Ishikawa (cell line): ENCODE data around the gene SOX15.

ENCODE experiments used
- CEBPB ChIP-seq: IDR thresholded peaks from 2 replicates; pipeline ENCODE4 v1.6.1; 2012
- CREB1 ChIP-seq: IDR thresholded peaks from 2 replicates; pipeline ENCODE4 v1.6.1; 2012; ENCODE audit warnings: low read depth
- EGR1 ChIP-seq: IDR thresholded peaks from 2 replicates; pipeline ENCODE4 v1.6.1; 2012
- EP300 ChIP-seq: IDR thresholded peaks from 2 replicates; pipeline ENCODE4 v1.6.1; 2012; ENCODE audit warnings: borderline replicate concordance
- FOXM1 ChIP-seq: IDR thresholded peaks from 2 replicates; pipeline ENCODE4 v1.6.1; 2012; ENCODE audit warnings: low read depth, borderline replicate concordance
- MAX ChIP-seq: IDR thresholded peaks from 2 replicates; pipeline ENCODE4 v1.6.1; 2012
- NFIC ChIP-seq: IDR thresholded peaks from 2 replicates; pipeline ENCODE4 v1.6.1; 2012
- RAD21 ChIP-seq: IDR thresholded peaks from 2 replicates; pipeline ENCODE4 v1.6.1; 2012; ENCODE audit warnings: low read depth
- REST ChIP-seq: IDR thresholded peaks from 2 replicates; pipeline ENCODE4 v1.6.1; 2012; ENCODE audit warnings: low read depth, mild to moderate bottlenecking
- TAF1 ChIP-seq: IDR thresholded peaks from 2 replicates; pipeline ENCODE4 v1.6.1; 2012; ENCODE audit warnings: low read depth, mild to moderate bottlenecking
- TCF12 ChIP-seq: IDR thresholded peaks from 2 replicates; pipeline ENCODE4 v1.6.1; 2012; ENCODE audit warnings: low read depth
- TEAD4 ChIP-seq: IDR thresholded peaks from 2 replicates; pipeline ENCODE4 v1.6.1; 2012
- YY1 ChIP-seq: IDR thresholded peaks from 2 replicates; pipeline ENCODE4 v1.6.1; 2012; ENCODE audit warnings: low read depth
- ZBTB7A ChIP-seq: IDR thresholded peaks from 2 replicates; pipeline ENCODE4 v1.6.1; 2012; ENCODE audit warnings: low read depth
- TF ChIP-seq, protein P1 (sequence below): IDR thresholded peaks from 2 replicates; pipeline ENCODE4 v1.6.1; 2012

The SOX15 gene

DNA sequence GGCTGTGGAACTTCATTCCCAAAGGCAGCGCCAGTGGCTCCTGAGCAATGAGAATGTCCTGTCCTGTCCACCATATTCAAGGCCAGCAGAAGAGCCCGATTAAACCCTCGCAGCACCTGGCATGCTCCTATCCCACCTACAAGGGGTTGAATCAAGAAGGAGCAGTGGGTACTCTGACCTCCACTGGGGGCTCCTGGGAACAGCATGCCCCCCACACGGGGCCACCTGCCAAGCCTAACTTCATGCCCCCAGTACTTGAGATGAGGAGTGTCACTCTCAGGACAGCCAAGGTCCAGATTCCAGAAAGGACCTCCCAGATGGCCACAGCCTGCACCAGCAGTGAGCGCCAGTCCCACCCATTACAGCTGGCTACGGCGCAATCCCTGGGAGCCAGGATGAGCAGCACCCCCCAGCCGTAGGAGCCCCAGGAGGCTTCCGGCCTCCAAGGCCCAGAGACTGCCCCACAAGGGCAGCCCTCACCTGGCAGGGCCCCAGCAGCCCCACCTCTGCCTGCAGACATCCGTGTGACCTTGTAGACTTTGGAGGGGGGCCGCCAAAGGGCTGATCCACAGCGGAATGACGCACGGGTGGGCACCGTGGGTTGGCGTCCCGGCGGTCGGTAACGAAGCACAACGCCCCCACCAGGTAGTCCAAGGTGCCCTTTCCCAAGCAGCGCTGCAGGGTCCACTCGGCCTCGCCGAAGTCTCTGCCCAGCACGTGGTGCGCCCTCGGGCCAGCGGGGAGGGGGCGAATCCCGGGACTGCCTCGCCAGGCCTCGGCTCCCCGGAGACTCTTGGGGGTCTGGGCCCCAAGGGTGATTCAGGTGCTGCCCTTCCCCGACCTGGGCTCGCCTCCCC, 7.3 kb downstream of the SOX15 start:
- TF ChIP-seq CREB1 (no peak), YY1 (no peak), EP300 (no peak), TCF12 (no peak), FOXM1 (no peak), REST (no peak), ZBTB7A (no peak), TAF1 (no peak), EGR1 (no peak), MAX (no peak), NFIC (no peak), CEBPB (no peak)
- TF ChIP-seq, protein P1, sequence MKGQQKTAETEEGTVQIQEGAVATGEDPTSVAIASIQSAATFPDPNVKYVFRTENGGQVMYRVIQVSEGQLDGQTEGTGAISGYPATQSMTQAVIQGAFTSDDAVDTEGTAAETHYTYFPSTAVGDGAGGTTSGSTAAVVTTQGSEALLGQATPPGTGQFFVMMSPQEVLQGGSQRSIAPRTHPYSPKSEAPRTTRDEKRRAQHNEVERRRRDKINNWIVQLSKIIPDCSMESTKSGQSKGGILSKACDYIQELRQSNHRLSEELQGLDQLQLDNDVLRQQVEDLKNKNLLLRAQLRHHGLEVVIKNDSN = no peak

DNA sequence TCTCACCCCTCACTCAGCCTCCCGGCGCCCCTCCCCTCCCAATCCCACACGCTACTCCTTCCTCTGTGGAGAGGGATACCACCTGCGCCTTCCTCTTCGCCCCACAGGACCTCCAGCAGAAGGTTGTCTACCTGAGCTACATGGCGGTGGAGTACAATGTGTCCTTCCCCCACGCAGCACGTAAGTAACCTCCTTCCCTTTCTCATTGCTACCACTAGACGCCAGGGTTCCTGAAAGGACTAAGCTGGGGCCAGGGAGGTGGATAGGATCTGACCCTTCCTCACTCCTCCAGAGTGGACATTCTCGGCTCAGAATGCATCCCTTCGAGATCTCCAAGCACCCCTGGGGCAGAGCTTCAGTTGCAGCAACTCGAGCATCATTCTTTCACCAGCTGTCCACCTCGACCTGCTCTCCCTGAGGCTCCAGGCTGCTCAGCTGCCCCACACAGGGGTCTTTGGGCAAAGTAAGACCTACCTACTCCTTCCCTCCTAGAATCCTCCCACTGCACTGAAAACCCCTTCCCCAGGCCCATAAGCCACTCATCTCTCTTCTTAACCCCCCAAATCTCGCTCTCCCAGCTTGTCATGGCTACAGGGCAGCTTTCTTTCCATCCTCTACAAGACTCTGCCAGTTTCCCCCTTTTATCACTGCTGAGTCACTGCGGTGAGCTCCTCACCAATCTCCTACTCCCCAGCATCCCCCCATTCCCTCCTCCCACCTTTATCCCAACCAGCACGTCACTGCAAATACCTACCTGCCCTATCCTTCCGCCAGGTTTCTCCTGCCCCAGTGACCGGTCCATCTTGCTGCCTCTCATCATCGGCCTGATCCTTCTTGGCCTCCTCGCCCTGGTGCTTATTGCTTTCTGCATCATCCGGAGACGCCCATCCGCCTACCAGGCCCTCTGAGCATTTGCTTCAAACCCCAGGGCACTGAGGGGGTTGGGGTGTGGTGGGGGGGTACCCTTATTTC, 9.0 kb downstream of the SOX15 start:
- TF ChIP-seq FOXM1 = no peak
- TF ChIP-seq EP300 = no peak
- no peak for TF ChIP-seq CREB1
- TF ChIP-seq TCF12 = no peak
- no peak for TF ChIP-seq REST
- no peak for TF ChIP-seq ZBTB7A
- no peak for TF ChIP-seq EGR1
- TF ChIP-seq, protein P1 = no peak
- no peak for TF ChIP-seq YY1
- TF ChIP-seq RAD21 = no peak
- TF ChIP-seq NFIC = no peak
- no peak for TF ChIP-seq TAF1
- TF ChIP-seq CEBPB = no peak

GRCh38 chr17:7579834-7580603, 9.9 kb downstream of the SOX15 start:
- TF ChIP-seq FOXM1 (no peak), EP300 (no peak), ZBTB7A (no peak)
- TF ChIP-seq, protein P1 = no peak

- TF ChIP-seq YY1 (no peak), TCF12 (no peak), TAF1 (peak; percentile 3; the same call in 1 of the 2 replicates), NFIC (peak; percentile 28; the same call in 1 of the 2 replicates), TEAD4 (peak; percentile 17; the same call in 1 of the 2 replicates), CREB1 (0 out of 2 replicates have a peak, but pooled peaks have one; percentile 15), MAX (peak; percentile 44), CEBPB (peak; percentile 69), ZBTB7A (no peak)
These were observed 10.7 kb downstream of the SOX15 start, which contains the start of gene CD68 for GRCh38 chr17:7579001-7579833. CD68 (plus strand) TSS chr17:7579638; CDS start chr17:7579678, 40 bp downstream.
